ENCODE data around the gene CTSW. TPM values are rescaled to one million over a fixed set of nuclear protein-coding genes. Genes with fewer than 3 reads are reported as not detected.

CTSW gene
- total RNA-seq, 4 donors from 2014 or later = 0.76 to 5.0 (median 1.4) TPM; not detected in 1

DNA sequence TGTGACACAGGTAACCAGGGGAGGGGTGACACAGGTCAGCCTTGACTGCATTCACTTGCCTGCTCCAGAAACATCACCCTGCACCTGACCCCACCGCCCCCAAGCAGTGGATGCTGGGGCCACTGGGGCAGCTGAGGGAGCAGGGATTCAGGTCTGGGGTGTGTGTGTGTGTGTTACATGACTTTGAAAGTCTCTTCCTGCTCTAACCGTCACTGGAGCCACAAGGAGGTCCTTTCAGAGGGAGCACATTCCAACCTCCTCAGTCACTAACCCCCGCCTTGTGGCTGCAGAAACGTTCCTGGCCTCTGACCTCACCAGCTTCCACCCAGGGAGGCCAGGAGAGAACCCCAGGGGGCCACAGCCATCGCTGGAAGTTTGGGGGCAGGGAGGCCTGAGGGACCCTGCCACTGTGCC, 23.4 kb downstream of the CTSW start:
- Histone ChIP-seq H3K36me3 (no peaks in the 10 kb centered on the region), H3K27ac (no peak overlapping the region), H3K9me3 (no peaks in the 10 kb centered on the region), H3K4me3 (no peak overlapping the region), H3K4me1 (peaks cover 26% of the 10 kb centered on the region), H3K27me3 (no peaks in the 10 kb centered on the region)
- no peak for TF ChIP-seq EP300 (IDR thresholded peaks at IDR 0.05)
- TF ChIP-seq POLR2A (IDR thresholded peaks at IDR 0.05) = no peak
- TF ChIP-seq, protein P1, sequence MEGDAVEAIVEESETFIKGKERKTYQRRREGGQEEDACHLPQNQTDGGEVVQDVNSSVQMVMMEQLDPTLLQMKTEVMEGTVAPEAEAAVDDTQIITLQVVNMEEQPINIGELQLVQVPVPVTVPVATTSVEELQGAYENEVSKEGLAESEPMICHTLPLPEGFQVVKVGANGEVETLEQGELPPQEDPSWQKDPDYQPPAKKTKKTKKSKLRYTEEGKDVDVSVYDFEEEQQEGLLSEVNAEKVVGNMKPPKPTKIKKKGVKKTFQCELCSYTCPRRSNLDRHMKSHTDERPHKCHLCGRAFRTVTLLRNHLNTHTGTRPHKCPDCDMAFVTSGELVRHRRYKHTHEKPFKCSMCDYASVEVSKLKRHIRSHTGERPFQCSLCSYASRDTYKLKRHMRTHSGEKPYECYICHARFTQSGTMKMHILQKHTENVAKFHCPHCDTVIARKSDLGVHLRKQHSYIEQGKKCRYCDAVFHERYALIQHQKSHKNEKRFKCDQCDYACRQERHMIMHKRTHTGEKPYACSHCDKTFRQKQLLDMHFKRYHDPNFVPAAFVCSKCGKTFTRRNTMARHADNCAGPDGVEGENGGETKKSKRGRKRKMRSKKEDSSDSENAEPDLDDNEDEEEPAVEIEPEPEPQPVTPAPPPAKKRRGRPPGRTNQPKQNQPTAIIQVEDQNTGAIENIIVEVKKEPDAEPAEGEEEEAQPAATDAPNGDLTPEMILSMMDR (IDR thresholded peaks at IDR 0.05) = no peak
- TF ChIP-seq POLR2AphosphoS5 (IDR thresholded peaks at IDR 0.05) = no peak
- WGBS = 19% methylated on average over 4 of the region's 5 CpGs
- no peak for DNase-seq (ENCODE audit: low spot score in 2 of 2)

DNA sequence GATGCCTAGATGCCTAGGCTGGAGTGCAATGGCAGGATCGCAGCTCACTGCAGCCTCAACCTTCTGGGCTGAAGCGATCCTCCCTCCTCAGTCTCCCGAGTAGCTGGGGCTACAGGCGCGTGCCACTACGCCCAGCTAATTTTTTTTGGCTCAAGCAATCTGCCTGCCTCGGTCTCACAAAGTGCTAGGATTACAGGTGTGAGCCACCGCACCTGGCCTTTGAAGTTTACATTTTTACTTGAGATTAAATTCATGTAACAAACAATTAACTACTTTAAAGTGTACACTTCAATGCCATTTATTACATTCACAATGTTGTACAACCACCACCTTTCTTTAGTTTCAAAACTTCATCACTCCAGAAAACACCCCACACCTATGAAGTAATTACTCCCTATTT, 24.1 kb downstream of the CTSW start:
- Histone ChIP-seq H3K4me3 (no peak overlapping the region), H3K27me3 (no peaks in the 10 kb centered on the region), H3K9me3 (no peaks in the 10 kb centered on the region), H3K4me1 (peaks cover 22% of the 10 kb centered on the region), H3K36me3 (no peaks in the 10 kb centered on the region), H3K27ac (no peak overlapping the region)
- DNase-seq (ENCODE audit: low spot score in 2 of 2) = no peak
- TF ChIP-seq, protein P1 (IDR thresholded peaks at IDR 0.05) = no peak
- no peak for TF ChIP-seq EP300 (IDR thresholded peaks at IDR 0.05)
- no peak for TF ChIP-seq POLR2AphosphoS5 (IDR thresholded peaks at IDR 0.05)
- no peak for TF ChIP-seq POLR2A (IDR thresholded peaks at IDR 0.05)
- 78% methylated on average over 8 of the region's 8 CpGs for WGBS

DNA sequence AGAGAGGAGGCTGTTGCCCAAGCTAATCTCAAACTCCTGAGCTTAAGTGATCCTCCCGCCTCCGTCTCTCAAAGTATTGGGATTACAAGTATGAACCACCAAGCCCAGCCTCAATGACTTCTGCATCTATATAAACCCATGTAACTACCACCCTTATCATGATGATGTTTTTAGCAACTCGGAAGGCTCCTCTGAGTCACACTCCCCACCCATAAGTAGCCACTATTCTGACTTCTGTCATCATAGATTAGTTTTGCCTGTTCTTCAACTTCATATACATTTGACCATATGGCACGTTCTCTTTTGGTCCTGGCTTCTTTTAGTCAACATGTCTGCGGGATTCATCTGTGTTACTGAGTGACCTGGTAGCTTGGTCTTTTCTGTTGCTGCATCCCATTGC, 27.0 kb downstream of the CTSW start:
- no peaks in the 10 kb centered on the region for H3K36me3 ChIP-seq
- 85% methylated on average over 5 of the region's 5 CpGs for WGBS
- H3K27ac ChIP-seq = no peak overlapping the region

DNA sequence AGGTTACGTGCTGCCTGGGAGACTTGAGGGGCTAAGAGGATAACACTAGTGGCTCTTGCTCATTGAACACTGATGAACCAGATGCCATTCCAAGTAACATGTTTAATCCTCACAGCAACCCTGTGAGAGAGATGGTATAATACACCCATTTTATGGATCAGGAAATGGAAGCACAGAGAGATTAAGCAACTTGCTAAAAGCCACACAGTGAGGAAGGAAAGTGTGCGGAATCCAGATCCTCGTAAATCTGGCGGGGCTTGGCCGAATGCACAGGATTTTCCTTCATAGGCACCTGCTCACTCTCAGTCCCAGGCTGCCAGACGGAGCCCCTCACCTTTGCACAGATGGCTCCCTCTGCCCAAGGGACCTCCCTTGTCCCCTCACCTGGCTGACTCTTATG, 28.2 kb downstream of the CTSW start:
- H3K27me3 ChIP-seq = no peaks in the 10 kb centered on the region
- H3K4me1 ChIP-seq = peaks cover 19% of the 10 kb centered on the region
- no peaks in the 10 kb centered on the region for H3K9me3 ChIP-seq
- 82% methylated on average over 6 of the region's 6 CpGs for WGBS
- TF ChIP-seq POLR2A (IDR thresholded peaks at IDR 0.05) (no peak), EP300 (IDR thresholded peaks at IDR 0.05) (no peak), POLR2AphosphoS5 (IDR thresholded peaks at IDR 0.05) (no peak)
- TF ChIP-seq, protein P1 (IDR thresholded peaks at IDR 0.05) = no peak
- no peak for DNase-seq (ENCODE audit: low spot score in 2 of 2)
- H3K4me3 ChIP-seq = no peak overlapping the region
- H3K36me3 ChIP-seq = no peaks in the 10 kb centered on the region
- H3K27ac ChIP-seq = no peak overlapping the region

More for the DNA sequence above, 27.0 kb downstream of the CTSW start:
- H3K4me1 ChIP-seq = peaks cover 6% of the 10 kb centered on the region
- no peak overlapping the region for H3K4me3 ChIP-seq
- DNase-seq (ENCODE audit: low spot score in 2 of 2) = no peak
- no peak for TF ChIP-seq EP300 (IDR thresholded peaks at IDR 0.05)
- TF ChIP-seq, protein P1 (IDR thresholded peaks at IDR 0.05) = no peak
- no peak for TF ChIP-seq POLR2AphosphoS5 (IDR thresholded peaks at IDR 0.05)
- no peak for TF ChIP-seq POLR2A (IDR thresholded peaks at IDR 0.05)
- H3K27me3 ChIP-seq = no peaks in the 10 kb centered on the region
- H3K9me3 ChIP-seq = no peaks in the 10 kb centered on the region

DNA sequence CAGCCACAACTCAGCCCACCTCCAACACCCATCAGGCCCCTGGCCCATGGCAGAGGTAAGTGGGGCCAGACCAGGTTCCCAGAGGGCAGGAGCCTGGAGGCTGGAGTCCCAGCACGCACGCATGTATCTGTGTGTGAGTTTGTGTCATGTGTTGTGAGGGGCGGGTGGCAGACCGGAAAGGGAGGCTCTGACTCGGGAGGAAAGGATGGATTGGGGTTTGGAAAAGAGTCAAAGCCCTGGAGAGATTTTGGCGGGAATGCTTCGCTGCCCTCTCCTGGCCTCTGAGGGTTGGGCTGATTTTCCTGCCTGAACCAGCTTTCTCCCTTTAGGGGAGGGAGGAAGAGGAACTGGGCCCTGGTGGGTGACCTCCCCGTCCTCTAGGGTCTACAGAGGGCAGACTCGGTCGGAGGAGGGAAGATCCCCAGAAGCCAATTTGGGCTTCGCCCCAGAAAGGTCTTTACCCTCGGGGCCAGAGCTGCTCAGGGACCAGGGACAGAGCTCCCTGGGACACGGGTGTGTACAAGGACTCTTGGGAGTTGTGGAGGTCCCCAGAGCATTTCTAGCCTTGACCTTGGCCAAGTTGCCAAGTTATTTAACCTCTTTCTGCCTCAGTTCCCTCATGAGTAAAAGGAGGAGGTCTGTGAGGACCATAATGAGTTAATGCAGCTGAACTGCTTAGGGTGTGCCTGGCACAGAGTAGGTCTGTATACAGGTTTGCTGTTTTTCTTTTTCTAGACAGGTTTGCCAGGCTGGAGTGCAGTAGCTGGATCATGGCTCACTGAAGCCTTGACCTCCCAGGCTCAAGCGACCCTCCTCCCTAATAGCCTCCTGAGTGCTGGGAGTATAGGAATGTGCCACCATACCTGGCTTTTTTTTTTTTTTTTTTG, 32.3 kb downstream of the CTSW start:
- H3K27me3 ChIP-seq = no peaks in the 10 kb centered on the region
- H3K9me3 ChIP-seq = no peaks in the 10 kb centered on the region
- DNase-seq (ENCODE audit: low spot score in 2 of 2) = peak; percentile 83 to 89
- H3K27ac ChIP-seq = peak overlapping the region; percentile 23
- H3K4me3 ChIP-seq = no peak overlapping the region
- peaks cover 55% of the 10 kb centered on the region for H3K4me1 ChIP-seq
- no peaks in the 10 kb centered on the region for H3K36me3 ChIP-seq
- WGBS = 4% methylated on average over 13 of the region's 14 CpGs
- TF ChIP-seq, protein P1 (IDR thresholded peaks at IDR 0.05) = no peak
- TF ChIP-seq POLR2AphosphoS5 (IDR thresholded peaks at IDR 0.05) (peak in 1 of 3 donors; percentile 20), EP300 (IDR thresholded peaks at IDR 0.05) (no peak), POLR2A (IDR thresholded peaks at IDR 0.05) (no peak)

Measured in suprapubic skin (tissue), 4 donors.